Stimulated activated CD4-positive, alpha-beta T cell treated with anti-CD3 and anti-CD28 coated beads, Interleukin-4, amount 100 ng/mL, for 48 hours (primary cell): Measurements from ENCODE around the gene F2RL2.

Source experiments
- DNase-seq, 2 donors: peaks; one replicate each; pipeline ENCODE4 v3.0.0-alpha.2; 2020; ENCODE audit warnings: low read depth in 2 of 2

The F2RL2 gene

GRCh38 chr5:76583163-76584047, 39.8 kb downstream of the F2RL2 start:
- no peak for DNase-seq

- DNase-seq: peak in 1 of 2 donors; percentile 30
These were observed 40.7 kb downstream of the F2RL2 start for GRCh38 chr5:76582230-76583162.

- no peak for DNase-seq
These were observed 42.2 kb downstream of the F2RL2 start for GRCh38 chr5:76580981-76581380.

- no peak for DNase-seq
These were observed 43.9 kb downstream of the F2RL2 start for GRCh38 chr5:76579166-76579937.

- DNase-seq: no peak
These were observed 46.2 kb downstream of the F2RL2 start for GRCh38 chr5:76576996-76577395.

- no peak for DNase-seq
These were observed 46.8 kb downstream of the F2RL2 start for GRCh38 chr5:76576450-76576849.

GRCh38 chr5:76571559-76571958, 51.6 kb downstream of the F2RL2 start:
- DNase-seq: no peak

GRCh38 chr5:76570153-76570552, 53.0 kb downstream of the F2RL2 start:
- DNase-seq: no peak
